GM19351 (cell line): ENCODE data around the gene UBR7.

Source experiments
- ATAC-seq: cut with Tn5 transposase; IDR thresholded peaks from one replicate; pipeline ENCODE4 v1.9.1; 2021; ENCODE audit warnings: mild to moderate bottlenecking, moderate library complexity; ENCODE audit not compliant: unreplicated experiment

Gene UBR7

GRCh38 chr14:93249128-93249831, 42.2 kb downstream of the UBR7 start:
- ATAC-seq, result no peak

GRCh38 chr14:93262446-93262845, 55.4 kb downstream of the UBR7 start:
- ATAC-seq, result no peak

DNA sequence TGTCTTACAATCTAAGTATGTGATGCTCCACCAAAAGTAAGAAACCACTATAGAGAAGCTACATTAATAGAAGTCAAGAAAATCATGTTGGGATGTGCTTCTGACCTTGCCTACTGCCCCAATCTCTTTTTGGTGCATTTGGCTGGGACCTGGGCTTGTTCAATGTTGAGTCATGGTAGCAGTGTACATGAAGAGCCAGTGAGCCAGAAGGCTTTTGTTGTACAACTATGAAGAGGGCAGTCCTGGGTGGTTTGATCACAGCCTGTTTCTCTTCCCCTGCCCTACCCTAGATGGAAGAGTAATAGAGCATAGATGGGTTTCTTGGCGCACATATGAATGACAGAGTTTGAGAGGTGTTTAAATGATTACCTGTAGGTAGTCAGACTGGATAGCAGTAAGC, 56.4 kb downstream of the UBR7 start:
- ATAC-seq, result no peak

DNA sequence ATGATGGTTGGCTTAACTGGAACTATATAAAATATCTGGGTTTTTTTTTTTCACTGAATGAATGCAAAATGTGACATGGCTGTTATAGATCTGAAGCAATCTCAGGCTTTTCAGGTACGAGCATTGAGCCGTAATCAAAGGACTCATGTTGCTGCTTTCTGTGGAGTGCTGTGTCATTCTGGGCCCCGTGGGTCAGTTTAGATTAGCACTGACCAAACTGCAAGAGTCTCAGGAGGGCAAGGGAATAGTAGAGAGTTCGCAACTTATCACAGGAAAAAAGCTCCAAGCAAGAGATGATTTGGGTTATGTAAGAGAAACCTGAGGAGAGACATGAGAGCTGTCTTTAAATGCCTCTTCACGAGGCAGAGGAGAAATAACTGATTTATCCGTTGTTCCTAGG, 59.1 kb downstream of the UBR7 start:
- ATAC-seq, result no peak

DNA sequence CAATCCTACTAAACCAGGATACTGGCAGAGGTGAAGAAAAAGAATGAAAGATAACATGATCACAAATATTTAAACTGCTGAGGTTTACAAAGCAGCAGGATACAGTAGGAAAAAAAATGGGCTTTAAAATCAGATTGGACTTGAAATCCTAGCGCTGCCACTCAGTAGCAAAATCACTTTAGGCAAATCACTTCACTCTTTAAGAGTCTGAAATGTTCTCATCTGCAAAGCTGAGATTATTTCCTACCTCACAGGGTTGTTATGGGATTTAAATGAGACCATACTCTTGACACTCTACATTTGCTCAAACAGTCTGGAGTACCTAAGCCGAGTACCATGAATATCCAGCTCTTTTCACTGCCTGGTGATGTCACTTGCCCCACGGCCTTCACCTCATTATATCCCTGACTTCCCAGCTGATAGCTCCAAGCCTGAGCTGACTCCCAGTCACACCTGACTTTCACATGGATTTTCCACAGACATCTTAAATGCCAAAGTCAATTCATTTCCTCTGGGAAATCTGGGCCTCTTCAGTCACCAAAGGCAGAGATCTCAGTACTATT, 60.2 kb downstream of the UBR7 start:
- ATAC-seq, result no peak

DNA sequence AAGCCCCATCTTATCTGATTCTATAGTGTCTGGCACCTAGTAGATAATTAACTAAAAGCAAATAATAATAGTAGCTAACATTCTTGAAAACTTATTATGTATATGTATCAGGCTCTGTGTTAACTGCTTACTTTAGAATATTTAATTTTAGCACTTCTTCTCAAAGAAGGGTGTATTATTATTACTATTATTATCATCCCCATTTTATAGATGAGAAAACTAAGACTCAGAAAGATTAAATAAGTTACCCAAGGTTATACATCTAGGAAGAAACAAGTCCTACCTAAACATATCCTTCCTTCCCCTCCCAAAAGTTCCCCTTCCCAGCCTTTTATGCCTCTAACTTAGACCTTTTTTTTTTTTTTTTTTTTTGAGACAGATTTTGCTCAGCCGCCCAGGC, 61.4 kb downstream of the UBR7 start:
- no peak for ATAC-seq

DNA sequence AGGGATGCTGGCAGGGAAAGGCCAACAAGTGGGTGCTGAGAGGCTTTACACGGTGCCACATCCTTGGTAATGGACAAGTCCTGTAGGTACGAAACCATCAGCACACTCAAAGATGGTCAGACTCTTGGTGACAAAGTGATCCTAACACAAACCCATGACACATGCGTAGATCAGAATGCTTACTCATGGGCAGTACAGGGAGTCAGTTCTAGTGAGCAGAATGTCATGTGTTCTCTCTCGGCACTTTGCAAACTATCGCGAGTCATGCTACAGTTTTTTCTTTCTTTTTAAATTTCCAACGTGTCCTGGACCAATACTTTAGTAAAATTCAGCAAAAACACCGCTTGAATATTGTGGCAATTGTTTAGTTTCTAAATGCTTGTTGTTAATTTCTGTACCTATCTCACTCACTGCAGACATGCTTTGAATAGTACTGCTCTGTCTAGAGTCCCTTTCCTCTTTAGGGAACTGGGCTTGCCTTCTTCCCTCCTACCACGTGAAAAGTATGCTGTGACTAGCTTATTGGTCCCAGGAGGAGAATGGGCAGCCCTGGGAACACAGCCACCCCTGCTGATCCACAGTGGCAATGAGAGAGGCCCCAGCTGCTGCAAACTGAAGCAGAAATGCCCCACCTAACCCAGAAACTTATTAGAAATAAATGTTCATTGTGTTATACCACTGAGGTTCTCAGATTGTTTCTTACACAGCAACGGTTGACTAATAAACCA, 62.4 kb downstream of the UBR7 start:
- ATAC-seq, result no peak

DNA sequence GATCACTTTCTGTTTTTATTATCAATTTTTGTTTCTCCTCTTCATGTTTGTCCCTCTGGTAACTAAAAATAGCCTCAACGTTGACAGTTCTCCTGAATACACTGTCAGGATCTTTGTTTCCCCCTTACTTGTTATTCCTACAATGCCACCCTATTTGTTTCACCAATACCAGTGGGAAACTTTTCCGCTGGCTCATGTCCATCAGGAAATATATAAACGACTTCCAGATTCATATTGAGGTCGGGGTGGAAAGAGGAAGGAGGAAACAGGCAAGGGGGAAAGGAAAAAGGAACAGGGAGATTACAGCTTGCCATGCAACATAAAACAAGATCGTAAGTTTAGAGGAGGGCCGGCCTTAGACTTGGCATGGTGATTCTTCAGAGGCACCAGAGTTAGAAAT, 64.1 kb downstream of the UBR7 start:
- ATAC-seq, result no peak

DNA sequence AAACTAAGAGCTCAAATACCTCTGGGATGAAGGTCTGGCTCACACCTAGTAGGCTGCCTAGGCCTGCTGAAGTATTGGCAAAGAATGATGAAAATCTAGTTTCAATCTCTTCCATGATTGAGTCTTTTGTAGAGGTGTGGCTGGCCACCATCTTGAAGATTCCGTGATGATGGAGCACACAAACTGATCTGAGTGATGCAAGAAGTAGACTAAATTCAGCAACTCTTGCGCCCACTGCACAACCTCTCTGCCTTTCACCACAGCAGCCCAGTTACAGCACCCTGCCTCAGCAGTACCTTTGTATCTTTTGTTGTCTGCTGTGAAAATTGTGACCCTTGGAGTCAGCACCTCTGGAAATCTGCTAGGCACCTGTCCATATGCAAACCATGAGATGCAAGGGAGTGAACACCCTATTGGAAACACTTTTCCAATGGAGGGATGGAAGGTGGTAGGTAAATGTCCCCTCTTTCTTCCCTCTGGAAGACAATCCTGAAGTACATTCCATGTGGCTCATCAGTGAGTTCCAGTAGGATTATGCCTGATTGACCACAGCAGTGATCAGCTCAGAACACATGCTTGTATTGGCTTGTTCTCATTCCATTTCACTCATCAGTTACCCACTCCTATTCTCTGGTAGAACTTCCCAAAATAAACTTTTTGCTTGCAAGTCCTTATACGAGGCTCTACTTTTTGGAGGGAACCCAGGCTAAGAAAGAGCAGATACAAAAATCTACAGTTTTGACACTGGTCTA, 67.2 kb downstream of the UBR7 start:
- no peak for ATAC-seq

DNA sequence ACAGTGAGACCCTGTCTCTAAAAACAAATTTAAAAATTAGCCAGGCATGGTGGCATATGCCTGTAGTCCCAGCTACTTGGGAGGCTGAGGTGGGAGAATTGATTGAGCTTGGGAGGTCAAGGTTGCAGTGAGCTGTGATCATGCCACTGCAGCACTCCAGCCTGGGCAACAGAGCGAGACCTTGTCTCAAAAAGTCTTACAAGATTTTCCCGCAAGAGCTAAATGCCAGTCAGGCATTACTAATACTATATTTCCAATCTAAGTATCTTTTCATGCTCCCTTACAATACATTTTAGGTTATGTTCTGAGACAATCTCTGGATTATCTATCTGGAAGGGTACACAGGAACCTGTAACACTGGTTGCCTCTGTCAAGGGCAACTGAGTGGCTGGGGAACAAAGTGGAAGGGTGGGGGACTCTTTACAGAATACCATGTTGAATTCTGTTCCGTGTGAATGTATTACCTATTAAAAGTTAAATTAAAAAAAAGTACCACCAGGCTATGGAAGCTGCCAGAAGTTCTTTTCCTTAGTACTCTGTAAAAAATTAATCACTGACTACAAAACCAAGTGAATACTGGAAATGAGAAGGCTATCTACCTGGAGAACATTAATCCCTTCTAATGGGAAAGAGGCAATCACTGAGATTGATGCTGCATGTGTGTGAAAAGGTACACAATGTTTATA, 69.1 kb downstream of the UBR7 start:
- ATAC-seq, result no peak
